NCI-H2196 (cell line): Measurements from ENCODE around the gene IFT172.

Source experiments
- DNase-seq: peaks from one replicate; lab custom pipeline; 2025; ENCODE audit not compliant: unreplicated experiment; lab: John Stamatoyannopoulos, UW

The IFT172 gene

DNA sequence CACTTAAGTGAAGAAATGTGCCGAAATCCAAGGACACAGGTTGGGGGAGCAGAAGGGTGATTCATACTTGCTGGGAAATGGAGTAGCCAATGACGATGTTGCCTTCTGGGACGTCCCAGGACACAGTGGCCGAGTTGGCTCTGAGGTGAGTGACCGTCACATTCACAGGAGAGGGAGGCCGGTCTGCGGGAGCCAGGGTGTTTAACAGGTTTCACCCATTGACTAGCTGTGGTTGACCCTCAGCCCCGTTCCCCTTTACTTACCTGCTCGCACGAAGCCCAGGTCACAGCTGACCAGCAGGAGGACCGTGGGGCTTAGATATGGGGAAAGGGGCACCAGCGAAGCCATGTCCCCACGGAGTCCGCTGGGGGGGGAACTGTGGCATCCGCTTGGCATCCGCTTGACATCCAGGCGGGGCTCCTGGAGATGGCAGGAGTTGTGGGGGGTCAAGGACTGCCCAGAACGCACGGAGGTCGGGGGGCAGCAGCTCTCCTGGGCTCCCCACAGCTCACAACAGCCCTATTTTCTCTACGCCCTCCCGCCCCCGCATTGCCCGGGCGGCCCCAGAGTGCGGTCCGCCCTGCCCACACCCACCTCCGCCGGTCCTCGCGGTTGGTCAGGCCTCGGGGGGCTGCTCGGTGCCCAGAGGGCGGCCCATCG lies 4.9 kb upstream of the IFT172 start:
- no peak for DNase-seq

DNA sequence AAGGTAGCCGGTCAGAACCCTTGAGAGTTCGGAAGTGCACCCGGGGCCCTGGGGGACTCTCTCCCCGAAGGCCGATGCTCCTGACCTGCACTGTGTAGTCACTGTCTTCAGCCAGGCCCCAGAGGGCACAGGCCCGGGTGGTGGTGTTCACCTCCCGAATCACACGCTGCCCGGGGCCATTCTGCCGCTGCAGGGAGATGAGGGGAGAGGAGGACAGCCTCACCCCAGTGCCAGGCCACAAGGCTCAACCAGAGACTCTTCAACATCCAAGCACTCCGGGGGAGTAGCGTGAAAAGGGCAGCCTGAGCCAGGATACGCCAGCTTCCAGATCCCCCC lies 4.4 kb upstream of the IFT172 start:
- DNase-seq, result no peak

DNA sequence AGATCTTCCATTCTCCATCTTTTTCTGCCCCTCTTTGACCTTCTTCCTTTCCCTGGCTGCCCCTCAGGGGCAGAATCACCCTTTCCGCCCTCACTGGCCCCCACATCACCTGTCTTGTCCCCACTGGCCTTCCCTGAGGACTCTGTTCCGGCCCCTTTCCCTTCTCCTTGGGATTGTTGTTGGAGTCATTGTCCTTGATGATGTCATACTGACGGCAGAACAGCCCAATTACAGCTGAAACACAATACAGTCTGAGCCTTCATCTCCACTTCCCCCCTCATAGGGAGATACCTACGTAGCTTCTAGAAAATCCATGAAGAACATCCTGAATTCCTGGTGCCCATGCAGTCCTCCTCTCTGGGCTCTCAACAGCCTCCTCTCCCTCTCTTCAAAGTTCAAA lies 3.0 kb upstream of the IFT172 start:
- DNase-seq, result no peak

DNA sequence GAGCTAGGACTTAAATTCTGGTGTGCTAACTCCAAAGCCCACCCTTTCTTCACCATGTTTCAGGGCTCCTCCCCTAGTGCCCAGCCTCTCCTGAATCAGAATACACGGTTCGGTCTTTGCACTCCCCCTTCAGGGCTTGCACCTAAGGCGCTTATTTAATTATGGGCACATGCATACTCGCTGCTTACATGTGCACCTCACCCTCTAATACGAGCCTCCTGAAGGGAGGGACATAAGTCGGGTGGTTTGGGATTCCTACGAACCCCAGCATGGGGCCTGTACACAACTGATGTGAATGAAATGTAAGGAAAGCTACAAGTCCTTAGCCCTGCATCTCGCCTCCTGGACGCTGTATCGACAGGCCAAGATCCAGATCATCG lies 435 bp downstream of the IFT172 start:
- DNase-seq, result peak; percentile 43

DNA sequence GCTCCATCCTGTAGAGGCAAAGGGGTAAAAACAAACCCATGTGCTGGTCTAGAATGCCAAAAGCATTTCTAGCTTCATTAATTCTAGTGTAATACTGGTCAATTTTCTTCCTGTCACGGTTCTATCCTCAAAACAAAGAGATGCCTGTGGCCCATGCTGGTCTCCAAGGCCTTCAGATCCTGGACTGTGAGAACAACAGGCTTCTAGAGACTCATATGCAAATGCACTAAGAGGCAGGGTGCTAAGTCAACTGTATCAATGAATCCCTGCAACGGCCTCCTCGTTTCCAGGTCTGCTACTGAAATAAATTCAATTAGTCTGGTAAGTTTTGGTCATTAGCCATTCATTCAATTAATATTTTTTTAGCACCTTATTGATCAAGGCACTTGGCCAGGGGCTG lies 4.0 kb downstream of the IFT172 start:
- DNase-seq, result no peak

DNA sequence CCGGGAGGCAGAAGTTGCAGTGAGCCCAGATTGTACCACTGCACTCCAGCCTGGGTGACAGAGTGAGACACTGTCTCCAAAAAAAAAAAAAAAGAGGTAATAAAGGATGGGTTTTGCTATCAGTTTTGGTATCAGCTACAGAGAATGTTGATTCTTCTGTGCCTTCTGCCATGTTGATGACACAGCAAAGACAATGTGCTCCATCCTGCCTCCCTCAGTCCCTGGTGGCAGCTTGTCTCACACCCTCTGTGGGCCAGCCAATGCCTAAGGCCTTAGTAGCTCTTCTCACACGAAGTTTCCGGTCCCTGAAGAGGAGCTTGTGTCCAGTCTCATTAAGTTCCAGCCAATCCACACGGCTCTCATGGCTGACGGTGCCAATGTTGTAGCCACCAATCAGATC lies 17.6 kb downstream of the IFT172 start:
- DNase-seq, result no peak

DNA sequence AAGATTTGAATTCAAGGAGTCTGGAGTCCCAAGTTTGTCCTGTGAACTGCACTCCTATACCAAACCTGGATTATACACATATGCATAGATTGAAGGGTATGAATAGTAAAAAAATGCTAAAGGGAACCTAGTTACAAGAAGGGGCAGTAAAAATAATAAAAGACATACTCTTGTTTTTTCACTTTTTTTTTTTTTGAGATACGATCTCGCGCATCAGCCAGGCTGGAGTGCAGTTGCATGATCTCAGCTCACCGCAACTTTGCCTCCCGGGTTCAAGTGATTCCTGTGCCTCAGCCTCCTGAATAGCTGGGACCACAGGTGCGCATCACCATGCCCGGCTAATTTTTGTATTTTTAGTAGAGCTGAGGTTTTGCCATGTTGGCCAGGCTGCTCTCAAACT lies 25.1 kb downstream of the IFT172 start:
- DNase-seq, result no peak

DNA sequence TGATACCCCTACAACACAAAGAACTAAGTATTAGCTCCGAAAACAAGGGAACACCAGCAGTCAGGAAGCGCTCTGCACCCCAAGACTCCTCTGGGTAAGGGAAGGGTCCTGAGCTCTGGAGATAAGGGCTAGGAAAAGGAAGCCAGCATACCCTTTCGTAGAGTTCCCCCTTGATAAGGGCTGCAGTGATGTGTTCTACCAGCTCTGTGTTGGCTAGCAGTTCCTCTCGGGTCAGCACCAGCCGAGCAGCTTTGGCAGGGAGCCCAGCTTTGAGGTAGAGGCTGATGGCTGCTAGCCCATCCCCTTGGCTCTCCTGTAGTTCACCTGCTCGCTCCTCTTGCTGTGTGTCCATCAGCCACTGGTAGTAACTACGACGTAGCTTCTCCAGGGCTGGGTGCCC lies 28.4 kb downstream of the IFT172 start:
- DNase-seq, result peak; percentile 80

DNA sequence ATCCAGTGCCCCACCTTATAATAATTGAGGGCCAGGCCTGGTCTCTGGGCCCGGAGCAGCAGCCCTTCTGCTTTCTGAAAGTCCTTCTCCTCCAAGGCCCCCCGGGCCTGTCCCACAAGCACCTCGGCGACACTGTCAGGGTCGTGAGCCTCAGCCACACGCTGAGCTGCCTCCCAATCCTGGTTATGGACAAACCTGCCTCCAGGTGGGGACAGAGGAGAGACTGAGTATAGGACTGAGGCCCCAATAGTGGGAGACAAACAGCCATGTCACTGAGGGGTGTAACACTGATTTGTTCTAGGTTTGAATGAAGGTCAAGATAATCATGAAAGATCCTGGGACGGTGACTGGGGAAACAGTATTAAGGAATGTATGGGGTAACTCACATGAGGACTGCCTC lies 35.6 kb downstream of the IFT172 start:
- DNase-seq, result no peak

DNA sequence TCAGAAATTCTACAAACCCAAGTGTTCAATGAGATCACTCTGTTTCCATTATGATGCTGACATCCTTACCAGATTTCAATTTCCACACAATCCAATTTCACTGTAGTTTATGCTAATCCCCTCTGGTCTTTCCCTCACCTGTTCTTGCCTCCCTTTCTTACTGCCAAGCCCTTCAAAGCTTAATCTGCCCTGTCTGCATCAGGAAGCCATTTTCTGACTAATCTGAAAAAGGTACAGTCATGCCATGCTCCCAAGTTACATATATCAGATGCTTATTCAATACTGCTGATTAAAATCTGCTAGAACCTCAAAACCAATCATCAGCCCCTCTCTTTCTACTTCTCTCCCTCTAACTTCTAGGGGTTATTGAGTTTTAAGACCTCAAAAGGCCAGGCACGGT lies 38.4 kb downstream of the IFT172 start:
- DNase-seq, result no peak

DNA sequence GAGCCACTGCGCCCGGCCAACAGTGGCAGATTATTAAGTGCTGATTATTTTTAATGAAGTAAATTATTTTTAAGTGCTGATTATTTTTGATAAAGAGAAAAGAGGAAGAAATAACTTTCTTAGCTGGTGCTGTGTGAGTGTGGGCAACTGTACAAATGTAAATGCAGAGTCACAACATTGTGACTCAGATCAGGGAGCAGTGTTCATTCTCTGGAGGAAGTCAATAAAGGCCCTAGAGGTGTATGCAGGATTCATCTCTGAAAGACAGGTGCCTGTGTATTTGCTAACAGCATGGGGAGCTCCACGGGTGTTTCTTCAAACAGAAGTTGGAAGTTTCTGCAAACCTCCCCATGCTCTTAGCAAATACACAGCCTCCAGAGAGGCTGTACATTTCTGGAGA lies 41.2 kb downstream of the IFT172 start:
- no peak for DNase-seq

DNA sequence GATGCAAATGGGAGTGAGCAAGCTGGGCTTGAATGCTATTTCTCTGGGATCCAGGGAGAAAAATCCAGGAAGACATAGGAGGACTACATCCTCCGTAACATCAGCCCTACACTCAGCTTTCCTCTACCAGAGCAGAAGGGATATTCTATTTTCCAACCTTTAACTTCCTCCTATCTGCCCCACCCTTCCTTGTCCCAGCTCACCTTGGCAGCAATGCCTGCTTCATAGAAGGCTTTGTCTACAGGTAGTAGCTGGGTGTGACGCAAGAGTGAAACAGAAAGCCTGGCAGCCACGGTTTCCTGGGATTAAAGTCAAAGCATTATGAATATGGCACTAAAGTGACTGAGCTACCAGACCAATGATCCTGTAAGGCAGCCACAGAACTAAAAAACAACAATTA lies 43.5 kb downstream of the IFT172 start:
- peak; percentile 71 for DNase-seq

DNA sequence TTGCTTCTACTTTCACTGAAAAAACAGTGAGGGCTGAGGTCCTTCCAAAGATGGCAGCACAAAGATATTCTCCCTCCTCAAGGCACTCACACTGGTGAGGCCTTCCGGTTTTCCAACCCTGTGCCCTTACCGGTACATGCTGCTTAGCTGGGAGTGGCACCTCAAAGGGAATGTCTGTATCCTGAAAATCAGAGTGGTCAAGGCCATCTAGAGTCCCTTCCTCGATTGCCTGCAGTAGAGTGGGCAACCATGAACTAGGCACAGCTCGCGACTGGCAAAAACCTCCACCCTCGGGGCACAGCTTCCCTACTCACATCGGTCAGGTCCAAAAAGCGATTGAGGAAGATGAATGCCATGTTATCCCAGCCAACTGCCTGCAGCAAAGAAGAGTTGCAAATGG lies 43.9 kb downstream of the IFT172 start:
- DNase-seq, result no peak

DNA sequence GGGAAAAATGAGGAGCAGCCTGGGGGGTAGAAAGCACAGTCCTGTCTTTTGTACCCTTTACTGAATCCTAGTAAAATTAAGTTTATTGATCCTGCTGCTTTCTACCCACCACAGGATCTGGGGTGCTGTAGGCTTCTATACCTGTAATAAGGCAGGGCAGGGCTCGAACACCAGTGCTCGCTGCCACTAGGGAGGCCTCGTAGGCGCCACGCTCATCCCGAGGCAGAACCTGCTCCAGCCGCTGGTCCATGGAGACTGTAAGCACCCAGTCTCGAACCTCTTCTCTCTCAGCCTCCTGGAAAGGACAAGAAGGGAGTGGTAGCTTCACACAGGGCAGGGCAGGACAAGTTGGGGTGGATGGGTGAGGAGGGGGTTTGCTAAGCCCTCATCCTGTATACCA lies 44.4 kb downstream of the IFT172 start:
- no peak for DNase-seq

DNA sequence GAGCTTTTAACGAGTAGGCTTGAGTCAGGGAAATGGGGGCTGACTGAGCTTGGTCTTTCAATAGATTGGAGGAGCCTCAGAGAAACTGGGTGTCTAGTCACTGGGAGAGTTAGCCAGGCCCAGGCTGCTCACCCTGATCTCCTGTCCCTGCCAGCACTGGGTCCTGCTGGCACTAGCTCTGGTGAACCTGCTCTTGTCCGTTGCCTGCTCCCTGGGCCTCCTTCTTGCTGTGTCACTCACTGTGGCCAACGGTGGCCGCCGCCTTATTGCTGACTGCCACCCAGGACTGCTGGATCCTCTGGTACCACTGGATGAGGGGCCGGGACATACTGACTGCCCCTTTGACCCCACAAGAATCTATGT lies 46.6 kb downstream of the IFT172 start:
- no peak for DNase-seq

DNA sequence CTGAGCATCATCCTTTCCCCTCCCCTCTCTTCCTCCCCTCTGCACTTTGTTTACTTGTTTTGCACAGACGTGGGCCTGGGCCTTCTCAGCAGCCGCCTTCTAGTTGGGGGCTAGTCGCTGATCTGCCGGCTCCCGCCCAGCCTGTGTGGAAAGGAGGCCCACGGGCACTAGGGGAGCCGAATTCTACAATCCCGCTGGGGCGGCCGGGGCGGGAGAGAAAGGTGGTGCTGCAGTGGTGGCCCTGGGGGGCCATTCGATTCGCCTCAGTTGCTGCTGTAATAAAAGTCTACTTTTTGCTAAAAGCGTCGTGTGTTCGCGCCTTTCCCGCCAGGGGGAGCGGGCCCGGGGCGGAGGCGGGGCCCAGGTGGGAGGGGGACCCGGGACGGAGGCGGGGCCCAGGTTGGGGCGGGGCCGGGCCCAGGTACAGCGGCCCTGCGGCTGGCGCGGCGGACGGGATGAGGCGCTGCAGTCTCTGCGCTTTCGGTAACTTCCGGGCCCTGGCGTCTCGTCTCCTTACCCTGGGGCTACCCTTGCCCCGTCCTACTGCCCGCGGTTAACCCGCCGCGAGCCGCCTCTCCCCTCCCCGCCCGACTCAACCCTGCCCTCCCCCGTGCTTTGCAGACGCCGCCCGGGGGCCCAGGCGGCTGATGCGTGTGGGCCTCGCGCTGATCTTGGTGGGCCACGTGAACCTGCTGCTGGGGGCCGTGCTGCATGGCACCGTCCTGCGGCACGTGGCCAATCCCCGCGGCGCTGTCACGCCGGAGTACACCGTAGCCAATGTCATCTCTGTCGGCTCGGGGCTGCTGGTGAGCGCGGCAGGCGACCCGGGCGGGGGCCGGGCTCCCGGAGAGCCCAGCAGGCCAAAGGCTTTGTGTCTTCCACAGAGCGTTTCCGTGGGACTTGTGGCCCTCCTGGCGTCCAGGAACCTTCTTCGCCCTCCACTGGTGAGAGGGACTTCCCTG lies 47.3 kb downstream of the IFT172 start, which contains the start of gene KRTCAP3:
KRTCAP3 (plus strand) TSS at position 424 of the 962 bp plus-strand sequence; CDS start at position 456, 32 bp downstream.
- peak; percentile 87 for DNase-seq

DNA sequence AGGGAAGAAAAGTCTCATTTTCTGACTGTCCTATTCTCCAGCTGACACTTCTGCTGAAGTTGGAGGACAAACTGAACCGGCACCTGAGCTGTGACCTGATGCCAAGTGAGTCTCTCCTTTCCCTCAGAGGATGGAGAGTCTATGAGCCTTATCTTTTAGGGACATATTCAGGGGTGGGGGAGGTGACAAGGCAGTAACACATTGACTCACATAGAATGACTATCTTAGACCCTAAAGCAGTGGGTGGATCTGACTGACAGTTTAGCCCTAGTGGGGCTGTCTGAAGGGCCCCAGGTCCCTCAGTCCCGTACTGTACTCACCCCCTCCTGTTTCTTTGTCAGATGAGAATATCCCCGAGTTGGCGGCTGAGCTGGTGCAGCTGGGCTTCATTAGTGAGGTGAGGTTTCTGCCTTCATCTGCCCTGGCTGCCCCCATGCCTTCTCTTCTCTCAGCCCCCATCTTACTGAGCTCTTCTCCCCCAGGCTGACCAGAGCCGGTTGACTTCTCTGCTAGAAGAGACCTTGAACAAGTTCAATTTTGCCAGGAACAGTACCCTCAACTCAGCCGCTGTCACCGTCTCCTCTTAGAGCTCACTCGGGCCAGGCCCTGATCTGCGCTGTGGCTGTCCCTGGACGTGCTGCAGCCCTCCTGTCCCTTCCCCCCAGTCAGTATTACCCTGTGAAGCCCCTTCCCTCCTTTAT lies 48.2 kb downstream of the IFT172 start:
- DNase-seq, result no peak

DNA sequence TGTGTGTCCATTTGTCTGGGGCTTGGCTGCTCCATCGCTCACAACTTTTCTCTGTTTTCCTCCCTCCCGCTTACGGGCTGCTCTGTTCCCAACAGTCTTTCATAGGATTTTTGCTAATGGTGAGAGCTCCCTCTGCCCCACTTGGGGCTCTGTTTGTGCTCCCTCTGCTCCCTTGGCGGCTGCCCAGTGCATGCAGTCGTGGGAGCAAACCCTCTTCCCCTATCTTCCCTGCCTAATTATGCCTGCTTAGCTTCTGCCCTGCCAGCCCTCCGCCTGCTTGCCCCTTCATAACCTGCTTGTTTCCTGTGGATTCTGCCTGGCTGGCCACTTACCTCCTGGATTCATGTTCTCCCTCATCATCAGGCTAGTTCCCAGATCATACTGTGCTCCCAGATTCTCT lies 53.9 kb downstream of the IFT172 start:
- no peak for DNase-seq

DNA sequence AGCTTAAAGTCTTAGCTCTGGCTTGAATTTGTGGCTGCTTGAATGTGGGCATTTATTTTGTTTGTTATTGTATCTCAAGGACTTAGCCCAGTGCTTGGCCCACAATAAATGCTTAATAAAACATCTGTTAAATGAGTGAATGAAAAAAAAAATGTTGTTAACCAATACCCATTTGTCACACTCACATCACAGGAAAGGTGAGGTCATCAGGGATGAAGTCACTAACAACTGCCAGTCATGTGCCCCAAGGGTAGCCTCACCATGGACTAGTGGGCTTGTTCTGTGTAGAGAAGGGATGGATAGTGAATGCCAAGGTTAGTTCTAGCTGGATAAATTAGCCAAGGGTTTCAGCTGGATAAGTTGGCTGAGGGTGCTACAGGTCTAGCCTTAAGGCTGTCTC lies 58.1 kb downstream of the IFT172 start:
- DNase-seq, result no peak

DNA sequence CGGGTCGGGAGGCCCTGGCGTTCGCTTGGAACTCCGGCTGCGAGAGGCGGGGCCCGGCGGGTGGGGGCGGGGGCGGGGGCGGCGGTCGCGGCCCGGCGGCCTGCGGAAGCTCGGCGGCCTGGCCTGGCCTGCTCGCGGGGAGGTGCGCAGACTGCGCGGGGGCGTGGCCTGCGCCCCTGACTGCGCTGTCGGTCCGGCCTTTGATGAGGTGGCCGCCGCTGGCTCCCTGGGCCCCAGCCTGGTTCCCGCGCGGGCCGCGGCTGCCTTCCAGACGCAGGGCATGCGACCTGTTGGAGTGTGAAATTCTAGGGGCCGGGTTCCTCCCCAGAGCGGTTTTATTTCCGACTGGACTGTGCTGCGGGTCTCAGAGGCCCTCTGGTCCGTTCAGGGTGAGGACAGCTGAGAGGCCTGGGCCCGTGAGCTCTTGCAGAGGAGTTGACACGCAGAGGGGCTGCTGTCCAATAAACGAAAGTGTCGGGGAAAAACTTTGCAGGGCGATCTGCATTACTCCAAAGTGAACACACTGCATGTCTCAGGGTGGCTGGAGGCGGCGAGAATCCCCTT lies 60.5 kb downstream of the IFT172 start:
- peak; percentile 76 for DNase-seq

DNA sequence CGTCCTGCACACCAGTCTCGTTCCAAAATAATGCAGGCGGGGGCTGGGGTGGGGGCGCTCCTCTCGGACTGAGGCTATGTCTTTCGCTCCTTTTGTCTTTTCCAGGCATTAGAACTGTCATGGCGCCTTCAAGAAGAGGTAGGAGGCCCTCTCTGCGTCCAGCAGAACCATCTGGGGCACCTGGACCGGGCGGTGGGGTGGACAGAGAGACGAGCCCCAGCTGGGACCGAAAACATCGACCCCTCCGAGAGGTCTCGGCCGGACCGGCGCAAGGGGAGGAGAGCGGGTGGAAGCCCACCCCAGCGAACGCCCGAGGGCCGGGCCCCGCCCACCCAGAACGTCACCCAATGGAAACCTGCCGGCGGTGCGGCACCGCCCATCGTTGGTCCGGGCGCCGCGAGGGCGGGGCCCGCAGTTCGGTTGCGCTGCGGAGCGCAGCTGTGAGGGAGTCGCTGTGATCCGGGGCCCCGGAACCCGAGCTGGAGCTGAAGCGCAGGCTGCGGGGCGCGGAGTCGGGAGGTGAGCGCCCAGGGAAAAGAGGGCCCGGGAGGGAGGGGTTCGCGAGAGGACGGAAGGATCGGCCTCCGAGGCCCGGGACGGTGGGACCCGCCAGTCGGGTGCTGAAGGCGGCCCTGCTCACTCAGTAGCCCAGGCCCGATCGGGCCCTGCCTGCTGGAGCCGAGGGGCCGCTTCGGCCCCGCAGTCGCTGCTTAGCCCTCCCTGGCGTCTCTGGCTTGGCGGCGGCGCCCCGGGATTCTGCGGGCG lies 61.1 kb downstream of the IFT172 start, which contains the start of gene NRBP1:
NRBP1 (plus strand) TSS at position 419 of the 765 bp plus-strand sequence. CDS start 4,643 bp downstream, outside the sequence.
- DNase-seq, result peak; percentile 96
